Ovary (tissue), 9 donors: ENCODE measurements around the gene DLX3. TPM values are rescaled to one million over a fixed set of nuclear protein-coding genes. Genes with fewer than 3 reads are reported as not detected.
A peak's percentile ranks its signal among the peaks of the same experiment; 100 is the strongest.

ENCODE experiments used
- DNase-seq, 5 donors: peaks; one replicate each; pipeline ENCODE4 v3.0.0-alpha.2; 2019 to 2020
- H3K27ac ChIP-seq, 2 donors: fragments of 200-600 bp; one replicate each; pipeline versions ENCODE4 v1.5.1 to v1.8.0; 2019 to 2022
- H3K27me3 ChIP-seq: fragments of 200-600 bp; one replicate; pipeline ENCODE4 v1.8.0; 2022
- H3K36me3 ChIP-seq: fragments of 200-600 bp; sonication (generic); one replicate; pipeline ENCODE4 v1.5.1; 2019
- H3K4me1 ChIP-seq: one replicate; pipeline ENCODE4 v1.8.1; 2013; ENCODE audit warnings: mild to moderate bottlenecking, moderate library complexity; ENCODE audit not compliant: insufficient read depth
- H3K4me3 ChIP-seq: fragments of 200-600 bp; sonication (generic); one replicate; pipeline ENCODE4 v1.5.1; 2017
- H3K9me3 ChIP-seq, 2 donors: fragments of 200-600 bp in 1 of 2; sonication (generic) in 1 of 2; one replicate each; pipeline versions ENCODE4 v1.5.1 to v1.8.1; 2013 to 2019; ENCODE audit warnings: mild to moderate bottlenecking in 1 of 2, moderate library complexity in 1 of 2
- CTCF ChIP-seq, 3 donors: fragments of 450-650 bp in 2 of 3; fragments of 200-600 bp in 1 of 3; IDR thresholded peaks; one replicate each; pipeline versions ENCODE4 v1.5.1 to v1.8.0; 2016 to 2022; ENCODE audit warnings: antibody characterized with exemption in 3 of 3, mild to moderate bottlenecking in 1 of 3
- EP300 ChIP-seq: sonication (generic); formaldehyde crosslinking; IDR thresholded peaks from one replicate; pipeline ENCODE4 v1.6.1; 2017; ENCODE audit warnings: antibody characterized with exemption
- POLR2A ChIP-seq: fragments of 450-650 bp; IDR thresholded peaks from one replicate; pipeline ENCODE4 v1.6.1; 2017; ENCODE audit warnings: antibody characterized with exemption, mild to moderate bottlenecking, moderate library complexity
- WGBS, 3 donors: extraction: QIAGEN DNeasy Blood & Tissue Kit in 1 of 3; methylation state at CpG; one replicate each; pipeline versions ENCODE4 v1.1.5 to v1.1.7; 2013 to 2017; 5-methylcytosine and 5-hydroxymethylcytosine counted together
- intact Hi-C, 4 donors: fragments of 100-400 bp; cut with DNase I; formaldehyde crosslinking; loops; one replicate each; pipeline versions ENCODE4 v1.11.0 to v1.15.1; 2022 to 2023
- polyA plus RNA-seq, 2 donors: library from polyadenylated mRNA; stranded (reverse); fragments of 200-250 nt in 1 of 2; fragments of 350-450 nt in 1 of 2; fragmentation: Illumina TruSeq in 1 of 2; extraction: RNeasy Lipid Tissue Mini Kit (QIAGEN cat#74804) in 1 of 2; gene quantifications; one replicate each; pipeline ENCODE4 v1.2.3, GENCODE V29; 2013 to 2014
- total RNA-seq, 7 donors: library from RNA; depleted of rRNA in 2 of 7; stranded (reverse); fragments of >200 nt in 2 of 7; fragmentation: NEBNext Ultra II Directional in 3 of 7; extraction: Animal tissue kit (Norgen Biotek cat#: 25700) in 3 of 7; gene quantifications; one replicate each; pipeline versions ENCODE4 v1.1.0 to v1.2.4, GENCODE V29; 2016 to 2023
- donor health status: DM: no; HTN: no; CAD: no; lungs with moderate emphysema.
- donor health status: DM: no; HTN: no; CAD: no.
- donor health status: Bipolar disorder and iron deficiency.
- donor health status: DM: yes; HTN: yes; CAD: no.
- donor health status: DM: no; HTN: no; CAD: no.
- donor health status: DM: yes; HTN: yes; CAD: no.

Gene DLX3
- total and polyA plus RNA-seq, 9 donors: 0.10 to 1.3 (median 0.28) TPM; not detected in 1

DNA sequence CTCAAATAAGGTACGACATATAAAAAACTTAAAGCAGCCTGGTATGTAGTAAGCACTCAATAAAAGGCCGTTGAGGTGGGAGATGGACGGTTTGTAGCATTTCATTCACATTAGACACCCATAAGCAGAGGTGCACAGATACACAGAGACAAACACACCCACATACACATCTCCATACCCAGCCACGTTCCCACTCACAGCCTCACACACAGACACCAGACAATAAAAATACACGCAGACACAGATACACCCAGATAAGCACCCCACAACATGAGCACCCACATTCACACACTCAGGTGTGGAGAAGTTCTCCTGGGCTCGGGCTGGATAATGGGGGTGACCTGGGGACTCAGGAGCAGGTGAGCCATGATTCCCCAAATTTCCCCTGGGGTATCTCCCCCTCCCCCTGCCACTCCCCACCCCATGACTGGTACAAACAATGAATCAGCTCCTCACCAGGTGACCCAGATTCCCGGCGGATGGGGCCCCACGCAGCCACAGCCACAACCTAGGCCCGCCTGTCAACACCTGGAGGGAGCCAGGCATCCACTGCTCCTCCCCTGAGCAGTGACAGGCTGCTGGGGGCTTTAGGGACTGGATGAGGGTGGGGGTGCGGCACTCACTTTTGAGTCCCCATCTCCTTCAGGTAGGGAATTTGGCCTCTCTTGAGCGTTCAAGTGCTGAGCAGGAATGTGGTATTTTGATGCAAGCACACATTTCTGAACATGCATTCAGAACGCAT is 2.7 kb downstream of the DLX3 start:
- Histone ChIP-seq H3K4me3 (no peak overlapping the region), H3K36me3 (no peaks in the 10 kb centered on the region), H3K27me3 (peaks cover 3% of the 10 kb centered on the region), H3K4me1 (peaks cover 6% of the 10 kb centered on the region), H3K9me3 (no peaks in the 10 kb centered on the region), H3K27ac (no peak overlapping the region)
- DNase-seq: no peak
- no peak for TF ChIP-seq CTCF (IDR thresholded peaks at IDR 0.05)
- no peak for TF ChIP-seq POLR2A
- TF ChIP-seq EP300: no peak
- WGBS, 3 donors: 87 to 95% (median 90%) methylated on average over 11 to 13 of the region's 13 CpGs
- intact Hi-C loops: loop anchor here in 2 of 4 donors (5.0 kb wide), 2 partner anchors 40 to 295 kb away; no protein-coding TSS in a partner anchor

- H3K4me3 ChIP-seq: no peak overlapping the region
- H3K4me1 ChIP-seq: peaks cover 6% of the 10 kb centered on the region
- DNase-seq: no peak
- no peaks in the 10 kb centered on the region for H3K9me3 ChIP-seq
- TF ChIP-seq POLR2A: no peak
- no peak for TF ChIP-seq EP300
- TF ChIP-seq CTCF (IDR thresholded peaks at IDR 0.05): no peak
- H3K27ac ChIP-seq: no peak overlapping the region
- H3K27me3 ChIP-seq: peaks cover 3% of the 10 kb centered on the region
- intact Hi-C loops: loop anchor here in 2 of 4 donors (5.0 kb wide), 2 partner anchors 39 to 294 kb away; no protein-coding TSS in a partner anchor
- WGBS, 3 donors: 86 to 91% (median 86%) methylated on average over 14 of the region's 14 CpGs
- no peaks in the 10 kb centered on the region for H3K36me3 ChIP-seq
Observed at GRCh38 chr17:49991409-49991808, 3.6 kb downstream of the DLX3 start.

- DNase-seq: peak in 1 of 5 donors; percentile 15
- peaks cover 3% of the 10 kb centered on the region for H3K27me3 ChIP-seq
Observed at GRCh38 chr17:49990921-49991320, 4.1 kb downstream of the DLX3 start.

GRCh38 chr17:49990331-49990730 is 4.7 kb downstream of the DLX3 start:
- H3K9me3 ChIP-seq: no peaks in the 10 kb centered on the region
- H3K36me3 ChIP-seq: no peaks in the 10 kb centered on the region
- WGBS, 3 donors: 18 to 31% (median 28%) methylated on average over 3 of the region's 3 CpGs
- H3K27me3 ChIP-seq: peaks cover 3% of the 10 kb centered on the region
- intact Hi-C loops: loop anchor here in 2 of 4 donors (5.0 kb wide), 2 partner anchors 38 to 293 kb away; no protein-coding TSS in a partner anchor
- no peak overlapping the region for H3K4me3 ChIP-seq
- no peak overlapping the region for H3K27ac ChIP-seq
- peak in 1 of 5 donors; percentile 5 for DNase-seq
- TF ChIP-seq POLR2A (no peak), EP300 (no peak), CTCF (IDR thresholded peaks at IDR 0.05) (no peak)
- peaks cover 6% of the 10 kb centered on the region for H3K4me1 ChIP-seq

More at GRCh38 chr17:49990921-49991320, 4.1 kb downstream of the DLX3 start:
- no peaks in the 10 kb centered on the region for H3K36me3 ChIP-seq
- no peak overlapping the region for H3K27ac ChIP-seq
- H3K4me1 ChIP-seq: peaks cover 6% of the 10 kb centered on the region
- TF ChIP-seq POLR2A (no peak), EP300 (no peak), CTCF (IDR thresholded peaks at IDR 0.05) (no peak)
- intact Hi-C loops: loop anchor here in 2 of 4 donors (5.0 kb wide), 2 partner anchors 39 to 294 kb away; no protein-coding TSS in a partner anchor
- H3K9me3 ChIP-seq: no peaks in the 10 kb centered on the region
- 84% methylated on average over 8 of the region's 8 CpGs for WGBS, 3 donors
- no peak overlapping the region for H3K4me3 ChIP-seq
